Peyer's patch (tissue), 4 donors: ENCODE results near the gene SYT7. TPM values are rescaled to one million over a fixed set of nuclear protein-coding genes. Genes with fewer than 3 reads are reported as not detected.

ENCODE experiments used
- DNase-seq, 3 donors: peaks; one replicate each; pipeline ENCODE4 v3.0.0-alpha.2; 2017 to 2019
- H3K27ac ChIP-seq, 4 donors: fragments of 200-600 bp; sonication (generic); one replicate each; pipeline ENCODE4 v1.5.1; 2016 to 2019
- H3K27me3 ChIP-seq, 2 donors: fragments of 200-600 bp; sonication (generic); one replicate each; pipeline ENCODE4 v1.5.1; 2019
- H3K36me3 ChIP-seq, 3 donors: fragments of 200-600 bp; sonication (generic); one replicate each; pipeline ENCODE4 v1.5.1; 2016 to 2019
- H3K4me1 ChIP-seq, 4 donors: fragments of 200-600 bp; sonication (generic); one replicate each; pipeline ENCODE4 v1.5.1; 2016 to 2019
- H3K4me3 ChIP-seq, 4 donors: fragments of 200-600 bp; sonication (generic); 1 replicate in 3 of 4; 2 replicates in 1 of 4; pipeline ENCODE4 v1.5.1; 2016 to 2019; ENCODE audit warnings: mild to moderate bottlenecking in 1 of 4
- H3K9me3 ChIP-seq, 4 donors: fragments of 200-600 bp; sonication (generic); one replicate each; pipeline ENCODE4 v1.5.1; 2016 to 2019; ENCODE audit warnings: mild to moderate bottlenecking in 1 of 4
- CTCF ChIP-seq, 6 experiments: fragments of 450-650 bp in 4 of 6; fragments of 200-600 bp in 2 of 6; sonication (generic) in 1 of 6; IDR thresholded peaks; one replicate each; pipeline ENCODE4 v1.5.1; 2017 to 2019; ENCODE audit warnings: antibody characterized with exemption in 6 of 6, mild to moderate bottlenecking in 3 of 6, moderate library complexity in 1 of 6
- POLR2A ChIP-seq, 2 donors: fragments of 450-650 bp; IDR thresholded peaks; one replicate each; pipeline ENCODE4 v1.5.1; 2017; ENCODE audit warnings: antibody characterized with exemption in 2 of 2, mild to moderate bottlenecking in 2 of 2, moderate library complexity in 2 of 2
- total RNA-seq, 4 donors: library from RNA; depleted of rRNA; stranded (reverse); fragments of >200 nt; gene quantifications; one replicate each; pipeline ENCODE4 v1.1.0, GENCODE V29; 2016

SYT7 gene
- total RNA-seq, 4 donors from 2014 or later: 5.8 to 18.2 (median 12.2) TPM

DNA sequence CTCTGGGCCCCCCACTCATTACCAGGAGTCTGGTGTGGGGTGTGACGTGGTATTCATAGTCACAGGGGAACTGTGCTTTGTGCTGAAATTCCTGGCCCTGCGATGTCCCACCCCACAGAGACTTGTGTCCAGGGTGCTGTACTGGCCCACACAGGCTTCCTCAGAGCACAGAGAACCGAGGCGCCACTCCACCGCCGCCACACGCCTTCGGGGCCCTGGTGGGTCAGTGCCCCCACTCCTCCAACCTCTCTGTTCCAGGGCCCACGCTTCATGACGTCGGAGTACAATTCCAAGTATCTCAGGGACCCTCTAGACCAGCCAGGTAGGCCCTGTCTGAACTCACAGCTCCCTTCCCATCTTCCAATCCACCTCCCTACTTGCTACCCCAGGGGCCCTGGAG, 95.8 kb downstream of the SYT7 start:
- Histone ChIP-seq H3K4me3 (no peak overlapping the region), H3K36me3 (no peaks in the 10 kb centered on the region), H3K4me1 (peaks cover 0 to 19% (median 1%) of the 10 kb centered on the region in 4 donors), H3K9me3 (no peaks in the 10 kb centered on the region), H3K27me3 (no peaks in the 10 kb centered on the region), H3K27ac (no peak overlapping the region)
- DNase-seq: no peak
- no peak for TF ChIP-seq CTCF (IDR thresholded peaks at IDR 0.05)
- TF ChIP-seq POLR2A (IDR thresholded peaks at IDR 0.05): no peak

DNA sequence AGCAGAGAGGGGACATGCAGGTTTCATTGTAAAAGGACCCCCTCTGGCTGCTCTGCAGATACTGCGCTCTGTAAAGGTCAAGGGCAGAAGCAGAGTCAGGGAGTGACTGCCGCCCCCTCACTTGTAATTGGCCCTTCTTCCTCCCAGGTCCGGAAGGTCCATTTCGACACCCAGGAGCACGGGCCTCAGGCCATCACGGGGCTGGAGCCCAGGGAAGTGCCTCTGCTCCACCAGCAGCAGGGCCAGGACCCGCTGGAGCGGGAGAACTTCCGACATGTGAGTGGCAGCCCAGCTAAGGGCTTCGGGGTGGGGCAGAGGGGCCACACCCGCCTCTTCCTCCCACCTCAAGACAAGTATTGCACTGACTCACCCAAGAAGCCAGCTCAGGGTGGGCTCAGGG, 96.3 kb downstream of the SYT7 start:
- TF ChIP-seq POLR2A (IDR thresholded peaks at IDR 0.05) (no peak), CTCF (IDR thresholded peaks at IDR 0.05) (no peak)
- peaks cover 0 to 14% (median 0%) of the 10 kb centered on the region in 4 donors for H3K4me1 ChIP-seq
- no peak for DNase-seq
- H3K36me3 ChIP-seq: no peaks in the 10 kb centered on the region
- no peaks in the 10 kb centered on the region for H3K9me3 ChIP-seq
- H3K27ac ChIP-seq: no peak overlapping the region
- no peaks in the 10 kb centered on the region for H3K27me3 ChIP-seq
- H3K4me3 ChIP-seq: no peak overlapping the region

- peaks cover 0 to 6% (median 3%) of the 10 kb centered on the region in 4 donors for H3K4me1 ChIP-seq
- no peaks in the 10 kb centered on the region for H3K9me3 ChIP-seq
- no peaks in the 10 kb centered on the region for H3K36me3 ChIP-seq
- no peaks in the 10 kb centered on the region for H3K27me3 ChIP-seq
- no peak overlapping the region for H3K4me3 ChIP-seq
- H3K27ac ChIP-seq: no peak overlapping the region
- TF ChIP-seq CTCF (IDR thresholded peaks at IDR 0.05) (peak in 4 of 6 experiments; percentile 20 to 35 (median 30)), POLR2A (IDR thresholded peaks at IDR 0.05) (no peak)
- DNase-seq: no peak
These were observed 98.4 kb downstream of the SYT7 start for GRCh38 chr11:61482513-61482912.

DNA sequence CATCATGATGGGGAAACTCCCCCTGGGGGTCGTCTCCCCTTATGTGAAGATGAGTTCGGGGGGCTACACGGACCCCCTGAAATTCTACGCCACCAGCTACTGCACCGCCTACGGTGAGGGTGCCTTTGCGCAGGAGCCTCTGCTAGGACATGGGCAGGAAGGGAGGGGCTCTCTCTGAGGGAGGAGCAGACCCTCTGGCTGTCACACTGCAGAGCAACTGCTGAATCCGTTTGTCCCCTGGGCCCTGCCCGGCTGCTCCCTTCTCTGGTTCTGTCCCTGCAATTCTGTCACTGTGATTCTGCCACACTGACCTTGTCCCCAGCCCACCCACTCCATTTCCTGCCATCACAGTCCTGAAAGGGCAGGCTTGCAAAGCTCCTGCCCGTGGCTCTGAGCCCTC, 99.1 kb downstream of the SYT7 start:
- no peaks in the 10 kb centered on the region for H3K36me3 ChIP-seq
- DNase-seq: no peak
- no peak for TF ChIP-seq POLR2A (IDR thresholded peaks at IDR 0.05)
- TF ChIP-seq CTCF (IDR thresholded peaks at IDR 0.05): no peak
- H3K4me1 ChIP-seq: peaks cover 0 to 11% (median 3%) of the 10 kb centered on the region in 4 donors
- H3K27me3 ChIP-seq: no peaks in the 10 kb centered on the region
- no peak overlapping the region for H3K4me3 ChIP-seq
- H3K9me3 ChIP-seq: no peaks in the 10 kb centered on the region
- no peak overlapping the region for H3K27ac ChIP-seq

DNA sequence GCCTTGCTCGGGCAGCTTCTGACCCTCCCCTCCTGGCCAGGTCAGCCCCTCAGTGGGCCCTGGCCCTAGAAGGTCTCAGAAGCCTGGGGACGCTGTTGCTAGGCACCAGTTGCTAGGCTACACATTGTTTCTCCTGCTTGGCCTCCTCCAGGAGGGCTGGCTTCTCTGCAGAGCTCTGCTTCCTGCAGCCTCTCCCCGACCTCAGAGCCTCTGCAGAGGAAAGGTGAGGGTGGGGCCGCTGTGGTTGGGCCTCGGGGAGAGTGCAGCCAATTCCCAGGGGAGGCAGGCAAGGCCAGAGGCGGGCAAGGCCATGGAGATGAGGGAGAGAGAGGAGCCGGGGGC, 99.9 kb downstream of the SYT7 start:
- no peaks in the 10 kb centered on the region for H3K36me3 ChIP-seq
- no peak overlapping the region for H3K27ac ChIP-seq
- H3K27me3 ChIP-seq: no peaks in the 10 kb centered on the region
- peaks cover 0 to 11% (median 3%) of the 10 kb centered on the region in 4 donors for H3K4me1 ChIP-seq
- no peak for TF ChIP-seq CTCF (IDR thresholded peaks at IDR 0.05)
- no peak for TF ChIP-seq POLR2A (IDR thresholded peaks at IDR 0.05)
- no peak overlapping the region for H3K4me3 ChIP-seq
- no peaks in the 10 kb centered on the region for H3K9me3 ChIP-seq
- DNase-seq: no peak
